ENCODE measurements around the gene TOPAZ1. TPM values are rescaled to one million over a fixed set of nuclear protein-coding genes. Genes with fewer than 3 reads are reported as not detected.

The TOPAZ1 gene
- total and polyA plus RNA-seq, 2 of the 13 experiments (the other 11 are each of a cell fraction or from before 2014, with no cell fraction given), result not detected

- no peak for DNase-seq (ENCODE audit: low spot score)
- BruUV-seq (replicated peaks), result no TSS peak
- H3K4me1 ChIP-seq (ENCODE audit: insufficient read depth, low read length), result no peaks in the 10 kb centered on the region
- no peak overlapping the region for H2AFZ ChIP-seq (ENCODE audit: low read length)
- no peak overlapping the region for H3K27ac ChIP-seq (ENCODE audit: extremely low read length, insufficient read depth, low read length)
- H3K4me3 ChIP-seq (replicated peaks in 1 of 3; ENCODE audit: insufficient read depth in 1 of 3, low read depth in 2 of 3, low read length in 3 of 3), result no peak overlapping the region
- H3K4me2 ChIP-seq (ENCODE audit: low read depth, low read length), result no peak overlapping the region
- no peaks in the 10 kb centered on the region for H3K9me3 ChIP-seq (ENCODE audit: low read length)
- 0 out of 5 replicates have a peak, but pooled peaks cover 0 to 4% of the 10 kb centered on the region in 2 experiments for H3K27me3 ChIP-seq (ENCODE audit: control insufficient read depth in 1 of 2, insufficient read depth in 2 of 2, low read length in 2 of 2)
- H3K9ac ChIP-seq (ENCODE audit: insufficient read depth, low read depth, low read length), result no peak overlapping the region
- POLR2A ChIA-PET, result no interaction called here
- no peaks in the 10 kb centered on the region for H3K36me3 ChIP-seq (replicated peaks in 1 of 2; ENCODE audit: control insufficient read depth in 1 of 2, insufficient read depth in 2 of 2, low read length in 2 of 2)
- FAIRE-seq, result no peak
- intact Hi-C loops (cut with micrococcal nuclease; ENCODE audit: unreplicated experiment) (no loop called here), in situ Hi-C loops (cut with HindIII; ENCODE audit: extremely low pct_ligation_motif_present, low pct_unique_long_range_greater_than_20kb) (no loop called here)
- WGBS (ENCODE audit: low lambda C conversion rate), result 22% methylated on average over 4 of the region's 4 CpGs
- TF ChIP-seq ZNF260 (CRISPR knock-in tag; IDR thresholded peaks at IDR 0.05; ENCODE audit: borderline replicate concordance, low read depth), result no peak
- no peak for TF ChIP-seq SOX6 (IDR thresholded peaks at IDR 0.05)
- TF ChIP-seq SOX6 (CRISPR knock-in tag; IDR thresholded peaks at IDR 0.05), result no peak
- no peak for TF ChIP-seq PAX8 (CRISPR knock-in tag; IDR thresholded peaks at IDR 0.05; ENCODE audit: borderline replicate concordance)
- no peak for TF ChIP-seq RXRA (CRISPR knock-in tag; IDR thresholded peaks at IDR 0.05)
- no peak for TF ChIP-seq ZSCAN31 (CRISPR knock-in tag; IDR thresholded peaks at IDR 0.05; ENCODE audit: low read depth)
- TF ChIP-seq TRAFD1 (CRISPR knock-in tag; IDR thresholded peaks at IDR 0.05; ENCODE audit: borderline replicate concordance), result no peak
- TF ChIP-seq ZNF550 (CRISPR knock-in tag; IDR thresholded peaks at IDR 0.05; ENCODE audit: borderline replicate concordance), result no peak
- TF ChIP-seq SETDB1 (CRISPR knock-in tag; IDR thresholded peaks at IDR 0.05; ENCODE audit: borderline replicate concordance), result no peak
- TF ChIP-seq MLLT10 (CRISPR knock-in tag; IDR thresholded peaks at IDR 0.05), result no peak
- TF ChIP-seq ZNF18 (CRISPR knock-in tag; IDR thresholded peaks at IDR 0.05; ENCODE audit: insufficient replicate concordance), result no peak
- no peak for TF ChIP-seq SRY (CRISPR knock-in tag; IDR thresholded peaks at IDR 0.05)
- no peak for TF ChIP-seq DPF2 (CRISPR knock-in tag; IDR thresholded peaks at IDR 0.05; ENCODE audit: borderline replicate concordance, low read depth)
- H4K20me1 ChIP-seq (ENCODE audit: insufficient read depth, low read length), result no peaks in the 10 kb centered on the region
- no peak for ATAC-seq
- CTCF ChIA-PET (ENCODE audit: low intra/inter-chr PET ratio, low total read pairs), result no interaction called here
- no peaks in the 10 kb centered on the region for H3K79me2 ChIP-seq (ENCODE audit: insufficient read depth, low read length)
Observed at GRCh38 chr3:44236485-44236908, 5.2 kb upstream of the TOPAZ1 start.

Data from HepG2 (cell line).